Smooth muscle cell (in vitro differentiated cells): ENCODE results near the gene PHC3. TPM values are rescaled to one million over a fixed set of nuclear protein-coding genes. Genes with fewer than 3 reads are reported as not detected.

Experiments
- DNase-seq: peaks from one replicate; lab custom pipeline; 2025; ENCODE audit not compliant: unreplicated experiment; lab: John Stamatoyannopoulos, UW
- H2AFZ ChIP-seq: fragments of 200-600 bp; sonication (generic); 2 replicates; pipeline ENCODE4 v1.6.0; 2016; ENCODE audit warnings: antibody characterized with exemption, low read depth, mild to moderate bottlenecking
- H3F3A ChIP-seq: fragments of 200-600 bp; sonication (generic); 2 replicates; pipeline ENCODE4 v1.6.0; 2017; ENCODE audit warnings: antibody characterized with exemption, low read depth
- H3K27ac ChIP-seq: fragments of 200-600 bp; sonication (generic); 2 replicates; pipeline ENCODE4 v1.5.1; 2016; ENCODE audit warnings: low read depth, mild to moderate bottlenecking
- H3K27me3 ChIP-seq: fragments of 200-600 bp; sonication (generic); 2 replicates; pipeline ENCODE4 v1.6.1; 2016; ENCODE audit warnings: low read depth, mild to moderate bottlenecking
- H3K36me3 ChIP-seq: fragments of 200-600 bp; sonication (generic); 2 replicates; pipeline ENCODE4 v1.5.1; 2016; ENCODE audit warnings: low read depth
- H3K4me1 ChIP-seq: fragments of 200-600 bp; sonication (generic); 2 replicates; pipeline ENCODE4 v1.5.1; 2016; ENCODE audit warnings: low read depth
- H3K4me2 ChIP-seq: fragments of 200-600 bp; sonication (generic); 2 replicates; pipeline ENCODE4 v1.6.0; 2016; ENCODE audit warnings: mild to moderate bottlenecking
- H3K4me3 ChIP-seq: fragments of 200-600 bp; sonication (generic); 2 replicates; pipeline ENCODE4 v1.5.1; 2016; ENCODE audit warnings: mild to moderate bottlenecking
- H3K79me2 ChIP-seq: fragments of 200-600 bp; sonication (generic); 2 replicates; pipeline ENCODE4 v1.6.0; 2016; ENCODE audit warnings: low read depth, mild to moderate bottlenecking
- H3K9ac ChIP-seq: fragments of 200-600 bp; sonication (generic); 2 replicates; pipeline ENCODE4 v1.6.0; 2016; ENCODE audit warnings: low read depth
- H3K9me3 ChIP-seq: fragments of 200-600 bp; sonication (generic); replicated peaks from 2 replicates; pipeline ENCODE4 v1.5.1; 2016; ENCODE audit warnings: low read depth
- H4K20me1 ChIP-seq: fragments of 200-600 bp; sonication (generic); 2 replicates; pipeline ENCODE4 v1.6.0; 2016; ENCODE audit warnings: low read depth
- CTCF ChIP-seq: fragments of 200-600 bp; sonication (generic); IDR thresholded peaks from 2 replicates; pipeline ENCODE4 v1.5.1; 2017; ENCODE audit warnings: borderline replicate concordance, mild to moderate bottlenecking, antibody characterized with exemption; ENCODE audit not compliant: insufficient read depth, poor library complexity, severe bottlenecking
- WGBS: methylation state at CpG from one replicate; pipeline ENCODE4 v1.1.7; 2016; ENCODE audit warnings: low lambda C conversion rate; 5-methylcytosine and 5-hydroxymethylcytosine counted together
- polyA plus RNA-seq: library from polyadenylated mRNA; unstranded; fragments of >200 nt; fragmentation: Nextera tagmentation; extraction: Ambion mirVana; gene quantifications from 2 replicates; pipeline ENCODE4 v1.2.1, GENCODE V29; 2016
- total RNA-seq: library from RNA; depleted of rRNA; stranded (reverse); fragments of >200 nt; gene quantifications from 2 replicates; pipeline ENCODE4 v1.2.3, GENCODE V29; 2014

PHC3 gene
- total and polyA plus RNA-seq, 2 experiments from 2014 or later = 28.8 to 33.1 TPM

- Histone ChIP-seq H3K4me3 (no peak overlapping the region), H3K4me2 (peak overlapping the region; percentile 98), H3K9ac (no peak overlapping the region), H3K4me1 (peaks cover 20% of the 10 kb centered on the region), H3K27ac (no peak overlapping the region), H3K9me3 (no peaks in the 10 kb centered on the region), H3K36me3 (peaks cover 24% of the 10 kb centered on the region), H3K79me2 (peaks cover 66% of the 10 kb centered on the region), H3K27me3 (no peaks in the 10 kb centered on the region), H4K20me1 (peaks cover 57% of the 10 kb centered on the region), H2AFZ (no peak overlapping the region), H3F3A (no peaks in the 10 kb centered on the region)
- 95% methylated on average over 3 of the region's 3 CpGs for WGBS
- no peak for DNase-seq
- TF ChIP-seq CTCF = no peak
Observed at GRCh38 chr3:170178651-170179050, 2.9 kb downstream of the PHC3 start.

GRCh38 chr3:170171563-170171962, 10.0 kb downstream of the PHC3 start:
- no peak for TF ChIP-seq CTCF
- Histone ChIP-seq H3K4me3 (no peak overlapping the region), H3K9me3 (no peaks in the 10 kb centered on the region), H3K4me2 (no peak overlapping the region), H3K27ac (peak overlapping the region; percentile 13), H4K20me1 (peaks cover 72% of the 10 kb centered on the region), H3K36me3 (peaks cover 49% of the 10 kb centered on the region), H2AFZ (no peak overlapping the region), H3K79me2 (peaks cover 75% of the 10 kb centered on the region), H3F3A (peaks cover 3% of the 10 kb centered on the region), H3K4me1 (no peaks in the 10 kb centered on the region), H3K9ac (no peak overlapping the region), H3K27me3 (no peaks in the 10 kb centered on the region)
- WGBS = 72% methylated on average over 1 of the region's 1 CpG
- no peak for DNase-seq

- TF ChIP-seq CTCF = no peak
- Histone ChIP-seq H3K27me3 (no peaks in the 10 kb centered on the region), H2AFZ (no peak overlapping the region), H3K27ac (no peak overlapping the region), H3K9ac (no peak overlapping the region), H3F3A (no peaks in the 10 kb centered on the region), H3K4me3 (no peak overlapping the region), H3K36me3 (peaks cover 6% of the 10 kb centered on the region), H3K79me2 (peaks cover 93% of the 10 kb centered on the region), H3K9me3 (no peaks in the 10 kb centered on the region), H3K4me2 (no peak overlapping the region), H3K4me1 (no peaks in the 10 kb centered on the region), H4K20me1 (peaks cover 83% of the 10 kb centered on the region)
- no peak for DNase-seq
- WGBS = 85% methylated on average over 2 of the region's 2 CpGs
Observed at GRCh38 chr3:170164717-170165116, 16.8 kb downstream of the PHC3 start.

- Histone ChIP-seq H3K27ac (no peak overlapping the region), H3K79me2 (peaks cover 93% of the 10 kb centered on the region), H3K4me1 (no peaks in the 10 kb centered on the region), H2AFZ (no peak overlapping the region), H3F3A (no peaks in the 10 kb centered on the region), H3K9me3 (no peaks in the 10 kb centered on the region), H3K27me3 (no peaks in the 10 kb centered on the region), H3K9ac (no peak overlapping the region), H3K36me3 (peaks cover 3% of the 10 kb centered on the region), H3K4me2 (no peak overlapping the region), H4K20me1 (peaks cover 84% of the 10 kb centered on the region), H3K4me3 (no peak overlapping the region)
- DNase-seq = no peak
- 92% methylated on average over 4 of the region's 4 CpGs for WGBS
- TF ChIP-seq CTCF = no peak
Observed at GRCh38 chr3:170163956-170164645, 17.4 kb downstream of the PHC3 start.
